ENCODE results near the gene STRIP2.

STRIP2 gene

GRCh38 chr7:129499999-129500398 lies 65.8 kb downstream of the STRIP2 start:
- TF ChIP-seq CTCF (IDR thresholded peaks at IDR 0.05) = no peak
- no peak overlapping the region for H3K27ac Mint-ChIP-seq
- H3K4me1 Mint-ChIP-seq = peaks cover 30% of the 10 kb centered on the region
- no peak for DNase-seq
- peaks cover 40% of the 10 kb centered on the region for H3K27me3 Mint-ChIP-seq (ENCODE audit: low read depth, poor library complexity)
- no peaks in the 10 kb centered on the region for H3K36me3 Mint-ChIP-seq (ENCODE audit: low read depth)
- no peak overlapping the region for H3K4me3 Mint-ChIP-seq
- no peaks in the 10 kb centered on the region for H3K9me3 Mint-ChIP-seq

- H3K4me3 Mint-ChIP-seq = peak within 1 kb of the TSS; percentile 87
- no peak for TF ChIP-seq CTCF (IDR thresholded peaks at IDR 0.05)
- peaks cover 27% of the 10 kb centered on the region for H3K4me1 Mint-ChIP-seq
Measured at GRCh38 chr7:129501760-129502707, 67.8 kb downstream of the STRIP2 start, which contains the start of gene SMKR1. Gene SMKR1, plus strand, starts transcription at chr7:129502531. Its CDS starts 294 bp downstream, at chr7:129502825.

GRCh38 chr7:129502708-129503685 lies 68.8 kb downstream of the STRIP2 start:
- no peak for TF ChIP-seq CTCF (IDR thresholded peaks at IDR 0.05)
- H3K36me3 Mint-ChIP-seq (ENCODE audit: low read depth) = no peaks in the 10 kb centered on the region
- peak; percentile 25 for DNase-seq
- no peak overlapping the region for H3K27ac Mint-ChIP-seq
- no peaks in the 10 kb centered on the region for H3K9me3 Mint-ChIP-seq
- H3K27me3 Mint-ChIP-seq (ENCODE audit: low read depth, poor library complexity) = peaks cover 54% of the 10 kb centered on the region
- H3K4me3 Mint-ChIP-seq = peak overlapping the region; percentile 87
- H3K4me1 Mint-ChIP-seq = peaks cover 19% of the 10 kb centered on the region

More at GRCh38 chr7:129501760-129502707, 67.8 kb downstream of the STRIP2 start, which contains the start of gene SMKR1:
- peak; percentile 86 for DNase-seq
- H3K27me3 Mint-ChIP-seq (ENCODE audit: low read depth, poor library complexity) = peaks cover 47% of the 10 kb centered on the region
- no peaks in the 10 kb centered on the region for H3K36me3 Mint-ChIP-seq (ENCODE audit: low read depth)
- no peak within 1 kb of the TSS for H3K27ac Mint-ChIP-seq
- H3K9me3 Mint-ChIP-seq = no peaks in the 10 kb centered on the region

- Mint-ChIP-seq H3K36me3 (ENCODE audit: low read depth) (no peaks in the 10 kb centered on the region), H3K27me3 (ENCODE audit: low read depth, poor library complexity) (peaks cover 54% of the 10 kb centered on the region), H3K4me1 (peaks cover 19% of the 10 kb centered on the region), H3K9me3 (no peaks in the 10 kb centered on the region), H3K4me3 (peak overlapping the region; percentile 87), H3K27ac (no peak overlapping the region)
- no peak for DNase-seq
- TF ChIP-seq CTCF (IDR thresholded peaks at IDR 0.05) = no peak
Measured at GRCh38 chr7:129503725-129504124, 69.5 kb downstream of the STRIP2 start.

- Mint-ChIP-seq H3K4me1 (no peaks in the 10 kb centered on the region), H3K27ac (no peak overlapping the region), H3K4me3 (no peak overlapping the region), H3K9me3 (no peaks in the 10 kb centered on the region), H3K27me3 (ENCODE audit: low read depth, poor library complexity) (peaks cover 29% of the 10 kb centered on the region), H3K36me3 (ENCODE audit: low read depth) (no peaks in the 10 kb centered on the region)
- no peak for DNase-seq
- TF ChIP-seq CTCF (IDR thresholded peaks at IDR 0.05) = no peak
Measured at GRCh38 chr7:129512192-129512591, 78.0 kb downstream of the STRIP2 start.

All from nephron progenitor cell (in vitro differentiated cells).